IMR-90 (cell line): ENCODE measurements around the gene RAB11B. TPM values are rescaled to one million over a fixed set of nuclear protein-coding genes. Genes with fewer than 3 reads are reported as not detected.

ENCODE experiments used
- ATAC-seq: fragments of 200-7000 bp; cut with Tn5 transposase; 2 replicates; pipeline ENCODE4 v1.9.1; 2020; ENCODE audit warnings: low read depth, mild to moderate bottlenecking, moderate library complexity
- BruUV-seq: library from RNA; stranded (reverse); fragments of 400-500 nt; replicated peaks from 2 replicates; lab custom pipeline; 2021; lab: Mats Ljungman, UMichigan
- CTCF ChIA-PET: fragments of 300-600 bp; formaldehyde crosslinking; extraction: SDS; loops from one replicate; lab custom pipeline; 2021; ENCODE audit warnings: antibody characterized with exemption; lab: Yijun Ruan, JAX
- POLR2A ChIA-PET: fragments of 300-600 bp; sonication (Branson Sonifier 250); formaldehyde crosslinking; loops from one replicate; lab custom pipeline; 2022; ENCODE audit warnings: antibody characterized with exemption; ENCODE audit not compliant: unreplicated experiment; lab: Charles Lee
- DNase-seq: peaks from one replicate; pipeline ENCODE4 v3.0.0; 2013
- H2AFZ ChIP-seq: replicated peaks from 2 replicates; pipeline ENCODE3; 2013; ENCODE audit warnings: low read length, mild to moderate bottlenecking; ENCODE audit not compliant: poor library complexity
- H2AK5ac ChIP-seq: 2 replicates; pipeline ENCODE4 v1.6.1; 2013; ENCODE audit warnings: low read depth, low read length, inconsistent platforms
- H2AK9ac ChIP-seq: replicated peaks from 2 replicates; pipeline ENCODE3; 2013; ENCODE audit warnings: mild to moderate bottlenecking, low read depth, low read length, moderate library complexity; ENCODE audit not compliant: poor library complexity
- H2BK120ac ChIP-seq: 2 replicates; pipeline ENCODE4 v1.6.1; 2013; ENCODE audit warnings: low read depth, low read length, inconsistent platforms
- H2BK15ac ChIP-seq: 3 replicates; pipeline ENCODE4 v1.6.1; 2013; ENCODE audit warnings: low read depth, low read length, inconsistent platforms
- H2BK20ac ChIP-seq: 2 replicates; pipeline ENCODE4 v1.6.1; 2013; ENCODE audit warnings: low read depth, mild to moderate bottlenecking, inconsistent platforms, low read length, moderate library complexity
- H2BK5ac ChIP-seq: 2 replicates; pipeline ENCODE4 v1.6.1; 2013; ENCODE audit warnings: mild to moderate bottlenecking, low read depth, low read length, inconsistent platforms; ENCODE audit not compliant: poor library complexity, severe bottlenecking
- H3K14ac ChIP-seq: replicated peaks from 2 replicates; pipeline ENCODE4 v1.6.1; 2013; ENCODE audit warnings: low read depth, low read length, inconsistent platforms
- H3K18ac ChIP-seq: 2 replicates; pipeline ENCODE4 v1.6.1; 2013; ENCODE audit warnings: low read depth, low read length, control low read depth
- H3K23ac ChIP-seq: 2 replicates; pipeline ENCODE4 v1.6.1; 2013; ENCODE audit warnings: low read depth, low read length, inconsistent platforms
- H3K27ac ChIP-seq: 2 replicates; pipeline ENCODE4 v1.5.1; 2013; ENCODE audit warnings: mild to moderate bottlenecking, control low read depth, low read length; ENCODE audit not compliant: insufficient read depth
- H3K27me3 ChIP-seq: 2 replicates; pipeline ENCODE4 v1.6.1; 2013; ENCODE audit warnings: low read length; ENCODE audit not compliant: control insufficient read depth, insufficient read depth
- H3K36me3 ChIP-seq: 2 replicates; pipeline ENCODE4 v1.6.1; 2013; ENCODE audit warnings: low read length, mixed read lengths; ENCODE audit not compliant: control insufficient read depth, insufficient read depth
- H3K4ac ChIP-seq: 2 replicates; pipeline ENCODE4 v1.6.1; 2013; ENCODE audit warnings: low read depth, low read length, inconsistent platforms
- H3K4me1 ChIP-seq: 2 replicates; pipeline ENCODE4 v1.6.1; 2013; ENCODE audit warnings: low read length, mixed read lengths; ENCODE audit not compliant: control insufficient read depth, insufficient read depth
- H3K4me2 ChIP-seq: 2 replicates; pipeline ENCODE4 v1.6.1; 2013; ENCODE audit warnings: low read depth, mild to moderate bottlenecking, control low read depth, low read length, moderate library complexity
- H3K4me3 ChIP-seq: 2 replicates; pipeline ENCODE4 v1.5.1; 2013; ENCODE audit warnings: low read depth, mild to moderate bottlenecking, control low read depth, low read length, moderate library complexity; ENCODE audit not compliant: insufficient read depth
- H3K56ac ChIP-seq: 2 replicates; pipeline ENCODE4 v1.6.1; 2013; ENCODE audit warnings: low read length, inconsistent platforms; ENCODE audit not compliant: insufficient read depth; ENCODE audit errors: extremely low read depth
- H3K79me1 ChIP-seq, 2 experiments: 2 replicates each; pipeline ENCODE4 v1.6.1; 2013; ENCODE audit warnings: low read length in 2 of 2, inconsistent platforms in 1 of 2, low read depth in 1 of 2
- H3K9ac ChIP-seq: 2 replicates; pipeline ENCODE4 v1.6.1; 2013; ENCODE audit warnings: low read depth, low read length, control low read depth
- H3K9me1 ChIP-seq: 2 replicates; pipeline ENCODE4 v1.6.1; 2013; ENCODE audit warnings: low read length, inconsistent platforms; ENCODE audit not compliant: insufficient read depth
- H3K9me3 ChIP-seq: 2 replicates; pipeline ENCODE4 v1.6.1; 2013; ENCODE audit warnings: low read length; ENCODE audit not compliant: control insufficient read depth, insufficient read depth
- H4K20me1 ChIP-seq: 2 replicates; pipeline ENCODE4 v1.6.1; 2013; ENCODE audit warnings: low read length, inconsistent platforms; ENCODE audit not compliant: insufficient read depth
- H4K5ac ChIP-seq: 2 replicates; pipeline ENCODE4 v1.6.1; 2013; ENCODE audit warnings: mild to moderate bottlenecking, low read depth, low read length, control low read depth
- H4K8ac ChIP-seq, 2 experiments: 2 replicates each; pipeline ENCODE4 v1.6.1; 2013; ENCODE audit warnings: low read depth in 2 of 2, low read length in 2 of 2, control low read depth in 1 of 2, inconsistent platforms in 1 of 2
- H4K91ac ChIP-seq: 2 replicates; pipeline ENCODE4 v1.6.1; 2013; ENCODE audit warnings: low read depth, low read length, inconsistent platforms; ENCODE audit not compliant: insufficient read depth
- ELK1 ChIP-seq: fragments of 150-350 bp; IDR thresholded peaks from 2 replicates; pipeline ENCODE4 v1.6.1; 2016; ENCODE audit warnings: low read depth, mild to moderate bottlenecking, low read length, moderate library complexity, borderline replicate concordance
- RFX5 ChIP-seq: IDR thresholded peaks from 2 replicates; pipeline ENCODE4 v1.8.0; 2012; ENCODE audit warnings: low read depth, mild to moderate bottlenecking, low read length, moderate library complexity
- USF2 ChIP-seq: fragments of 150-350 bp; IDR thresholded peaks from 2 replicates; pipeline ENCODE4 v1.6.1; 2017; ENCODE audit warnings: mild to moderate bottlenecking, antibody characterized with exemption, low read length, low read depth
- WGBS, 2 experiments: methylation state at CpG; one replicate each; pipeline versions ENCODE4 v1.1.5 to v1.1.7; 2013; ENCODE audit warnings: missing lambda C conversion rate in 2 of 2; ENCODE audit not compliant: insufficient read length in 1 of 2; ENCODE audit errors: extremely low coverage in 2 of 2; 5-methylcytosine and 5-hydroxymethylcytosine counted together
- dilution Hi-C: fragments of 300-500 bp; cut with HindIII; formaldehyde crosslinking; loops from one replicate; pipeline ENCODE4 v1.14.3; 2018; ENCODE audit warnings: low sequenced_read_pairs; ENCODE audit not compliant: unreplicated experiment
- in situ Hi-C: fragments of 300-500 bp; cut with MboI; formaldehyde crosslinking; loops from 3 replicates; pipeline ENCODE4 v1.14.3; 2019; ENCODE audit warnings: low sequenced_read_pairs, inconsistent platforms, mixed read lengths
- intact Hi-C: fragments of 100-400 bp; cut with micrococcal nuclease; formaldehyde crosslinking; loops from 2 replicates; pipeline ENCODE4 v1.10.0; 2022
- polyA plus RNA-seq, 3 experiments: library from polyadenylated mRNA; depleted of rRNA; stranded (reverse); fragments of >200 nt; gene quantifications; 2 replicates each; pipeline ENCODE4 v1.2.3, GENCODE V29; 2012; ENCODE audit warnings: low replicate concordance in 1 of 3
- total RNA-seq: library from RNA; depleted of rRNA; stranded (reverse); fragments of >200 nt; gene quantifications from 2 replicates; pipeline ENCODE4 v1.2.3, GENCODE V29; 2012

RAB11B gene
- total and polyA plus RNA-seq, 2 of the 4 experiments (the other 2 are of a cell fraction) = 8.2 to 117 TPM

GRCh38 chr19:8393192-8393870, 3.2 kb downstream of the RAB11B start:
- no peak overlapping the region for H3K4me2 ChIP-seq
- H2AK9ac ChIP-seq = no peak overlapping the region
- POLR2A ChIA-PET = no interaction called here
- no peak overlapping the region for H2BK20ac ChIP-seq
- DNase-seq (no peak), ATAC-seq (no peak)
- H2BK120ac ChIP-seq = no peak overlapping the region
- no peaks in the 10 kb centered on the region for H3K9me3 ChIP-seq
- no peak overlapping the region for H3K9ac ChIP-seq
- no peak overlapping the region for H2BK5ac ChIP-seq
- H3K4me3 ChIP-seq = no peak overlapping the region
- no peak overlapping the region for H3K18ac ChIP-seq
- peaks cover 18% of the 10 kb centered on the region for H3K4me1 ChIP-seq
- no TSS peak for BruUV-seq
- H2AK5ac ChIP-seq = no peak overlapping the region
- no peak overlapping the region for H3K23ac ChIP-seq
- H4K8ac ChIP-seq = no peak overlapping the region
- H4K91ac ChIP-seq = no peak overlapping the region
- 82% methylated on average over 4 of the region's 8 CpGs; no CpG with 5 or more reads in 1 of the 2 experiments for WGBS, 2 experiments
- H3K79me1 ChIP-seq = peaks cover 40 to 77% of the 10 kb centered on the region in 2 experiments
- TF ChIP-seq ELK1 (no peak), RFX5 (no peak), USF2 (no peak)
- in situ Hi-C loops = no loop called here
- H3K27me3 ChIP-seq = no peaks in the 10 kb centered on the region
- no peak overlapping the region for H3K56ac ChIP-seq
- no peak overlapping the region for H2BK15ac ChIP-seq
- no peak overlapping the region for H3K27ac ChIP-seq
- no peak overlapping the region for H3K14ac ChIP-seq
- no peak overlapping the region for H2AFZ ChIP-seq
- peaks cover 31% of the 10 kb centered on the region for H3K9me1 ChIP-seq
- H4K5ac ChIP-seq = no peak overlapping the region
- H3K4ac ChIP-seq = no peak overlapping the region
- H4K20me1 ChIP-seq = peaks cover 71% of the 10 kb centered on the region
- dilution Hi-C loops = no loop called here
- CTCF ChIA-PET = no interaction called here
- intact Hi-C loops = no loop called here
- no peaks in the 10 kb centered on the region for H3K36me3 ChIP-seq
